Right lobe of liver (tissue), 6 donors: ENCODE measurements around the gene VNN1. TPM values are rescaled to one million over a fixed set of nuclear protein-coding genes. Genes with fewer than 3 reads are reported as not detected.

Experiments used
- ATAC-seq, 4 donors: fragments of 200-7000 bp; cut with Tn5 transposase; one replicate each; pipeline ENCODE4 v1.9.1; 2020; ENCODE audit warnings: mild to moderate bottlenecking in 4 of 4, moderate library complexity in 4 of 4
- DNase-seq, 3 donors: peaks; one replicate each; pipeline ENCODE4 v3.0.0-alpha.2; 2020
- H3K27ac ChIP-seq, 3 donors: fragments of 200-600 bp; one replicate each; pipeline ENCODE4 v1.8.0; 2022
- H3K27me3 ChIP-seq, 2 donors: fragments of 200-600 bp; one replicate each; pipeline ENCODE4 v1.8.0; 2022
- H3K36me3 ChIP-seq, 4 donors: fragments of 200-600 bp; sonication (generic) in 1 of 4; one replicate each; pipeline versions ENCODE4 v1.5.1 to v1.8.0; 2017 to 2022; ENCODE audit warnings: control low read depth in 1 of 4
- H3K4me1 ChIP-seq, 4 donors: fragments of 200-600 bp; sonication (generic) in 1 of 4; one replicate each; pipeline versions ENCODE4 v1.5.1 to v1.8.0; 2017 to 2022; ENCODE audit warnings: control low read depth in 1 of 4
- H3K4me3 ChIP-seq, 3 donors: fragments of 200-600 bp; one replicate each; pipeline ENCODE4 v1.8.0; 2022
- H3K9me3 ChIP-seq, 4 donors: fragments of 200-600 bp; sonication (generic) in 1 of 4; one replicate each; pipeline versions ENCODE4 v1.5.1 to v1.8.0; 2017 to 2022; ENCODE audit warnings: control low read depth in 1 of 4
- POLR2A ChIP-seq: fragments of 450-650 bp; IDR thresholded peaks from one replicate; pipeline ENCODE4 v1.6.1; 2017; ENCODE audit warnings: antibody characterized with exemption, mild to moderate bottlenecking
- WGBS: methylation state at CpG from one replicate; pipeline ENCODE4 v1.1.6; 2018; ENCODE audit warnings: low coverage, low lambda C conversion rate; ENCODE audit not compliant: insufficient coverage; ENCODE audit errors: missing lambda C conversion rate; 5-methylcytosine and 5-hydroxymethylcytosine counted together
- intact Hi-C, 2 donors: fragments of 100-400 bp; cut with DNase I; formaldehyde crosslinking; loops; one replicate each; pipeline versions ENCODE4 v1.11.2 to v1.14.1; 2022
- total RNA-seq, 6 experiments: library from RNA; depleted of rRNA in 2 of 6; stranded (reverse); fragments of >200 nt in 2 of 6; fragmentation: NEBNext Ultra II Directional in 3 of 6; extraction: Animal tissue kit (Norgen Biotek cat#: 25700) in 3 of 6; gene quantifications; one replicate each; pipeline versions ENCODE4 v1.1.0 to v1.2.4, GENCODE V29; 2016 to 2023
- TF ChIP-seq, protein P1 (sequence below), 4 donors: fragments of 200-600 bp in 3 of 4; fragments of 450-650 bp in 1 of 4; IDR thresholded peaks; one replicate each; pipeline versions ENCODE4 v1.5.1 to v1.8.0; 2016 to 2022; ENCODE audit warnings: antibody characterized with exemption in 4 of 4, mild to moderate bottlenecking in 2 of 4
- donor health status: DM: no; HTN: yes; CAD: no.
- donor health status: DM: no; HTN: no; CAD: no.
- donor health status: DM: no; HTN: no; CAD: no.
- donor health status: DM: no; HTN: yes; CAD: no.
- donor health status: DM: no; HTN: yes; CAD: no.

Gene VNN1
- total RNA-seq, 6 experiments from 2014 or later: 21.6 to 364 (median 96.0) TPM

GRCh38 chr6:132741281-132741680 is 27.4 kb upstream of the VNN1 start:
- Histone ChIP-seq H3K4me3 (no peak overlapping the region), H3K36me3 (no peaks in the 10 kb centered on the region), H3K9me3 (no peaks in the 10 kb centered on the region), H3K27ac (no peak overlapping the region), H3K4me1 (peaks cover 0 to 8% (median 3%) of the 10 kb centered on the region in 4 donors), H3K27me3 (no peaks in the 10 kb centered on the region)
- DNase-seq (no peak), ATAC-seq (peak in 1 of 4 donors; percentile 34)
- 69% methylated on average over 1 of the region's 1 CpG for WGBS
- intact Hi-C loops: no loop called here
- TF ChIP-seq POLR2A: no peak
- TF ChIP-seq, protein P1, sequence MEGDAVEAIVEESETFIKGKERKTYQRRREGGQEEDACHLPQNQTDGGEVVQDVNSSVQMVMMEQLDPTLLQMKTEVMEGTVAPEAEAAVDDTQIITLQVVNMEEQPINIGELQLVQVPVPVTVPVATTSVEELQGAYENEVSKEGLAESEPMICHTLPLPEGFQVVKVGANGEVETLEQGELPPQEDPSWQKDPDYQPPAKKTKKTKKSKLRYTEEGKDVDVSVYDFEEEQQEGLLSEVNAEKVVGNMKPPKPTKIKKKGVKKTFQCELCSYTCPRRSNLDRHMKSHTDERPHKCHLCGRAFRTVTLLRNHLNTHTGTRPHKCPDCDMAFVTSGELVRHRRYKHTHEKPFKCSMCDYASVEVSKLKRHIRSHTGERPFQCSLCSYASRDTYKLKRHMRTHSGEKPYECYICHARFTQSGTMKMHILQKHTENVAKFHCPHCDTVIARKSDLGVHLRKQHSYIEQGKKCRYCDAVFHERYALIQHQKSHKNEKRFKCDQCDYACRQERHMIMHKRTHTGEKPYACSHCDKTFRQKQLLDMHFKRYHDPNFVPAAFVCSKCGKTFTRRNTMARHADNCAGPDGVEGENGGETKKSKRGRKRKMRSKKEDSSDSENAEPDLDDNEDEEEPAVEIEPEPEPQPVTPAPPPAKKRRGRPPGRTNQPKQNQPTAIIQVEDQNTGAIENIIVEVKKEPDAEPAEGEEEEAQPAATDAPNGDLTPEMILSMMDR (IDR thresholded peaks at IDR 0.05): no peak

DNA sequence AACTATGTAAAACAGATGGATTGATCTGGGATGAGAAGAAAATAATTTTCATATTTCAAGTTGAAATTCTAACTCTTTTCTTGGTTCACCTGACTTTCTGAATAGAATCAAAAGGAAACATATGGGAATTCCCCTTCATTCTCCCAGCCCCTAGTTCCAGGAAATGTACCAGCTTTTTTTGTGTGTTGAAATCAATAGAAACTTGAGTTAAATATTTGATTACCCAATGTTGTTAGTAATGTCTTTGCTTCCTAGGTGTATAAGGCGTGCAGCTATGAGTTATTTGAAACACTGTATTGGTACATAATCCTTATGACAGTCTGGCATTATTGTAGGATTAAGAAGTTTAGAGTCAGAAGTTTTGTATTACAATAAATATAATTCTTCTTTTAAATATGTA is 22.4 kb upstream of the VNN1 start:
- ATAC-seq (peak in 3 of 4 donors; percentile 14 to 65 (median 33)), DNase-seq (no peak)
- Histone ChIP-seq H3K27me3 (no peaks in the 10 kb centered on the region), H3K4me3 (peak overlapping the region in 1 of 3 donors; percentile 0), H3K4me1 (peaks cover 0 to 26% (median 11%) of the 10 kb centered on the region in 4 donors), H3K27ac (peak overlapping the region; percentile 75 to 93 (median 89)), H3K9me3 (no peaks in the 10 kb centered on the region), H3K36me3 (no peaks in the 10 kb centered on the region)
- WGBS: 8% methylated on average over 1 of the region's 1 CpG
- intact Hi-C loops: no loop called here
- TF ChIP-seq, protein P1 (IDR thresholded peaks at IDR 0.05): no peak
- TF ChIP-seq POLR2A: no peak

- WGBS: 7% methylated on average over 3 of the region's 3 CpGs
- Histone ChIP-seq H3K9me3 (no peaks in the 10 kb centered on the region), H3K27ac (peak overlapping the region; percentile 75 to 93 (median 89)), H3K4me3 (peak overlapping the region; percentile 21 to 51 (median 49)), H3K36me3 (no peaks in the 10 kb centered on the region), H3K4me1 (peaks cover 0 to 37% (median 11%) of the 10 kb centered on the region in 4 donors), H3K27me3 (no peaks in the 10 kb centered on the region)
- intact Hi-C loops: no loop called here
- ATAC-seq: peak; percentile 69 to 88 (median 80)
- TF ChIP-seq, protein P1 (IDR thresholded peaks at IDR 0.05): peak; percentile 32 to 54 (median 42)
- TF ChIP-seq POLR2A: no peak
- no peak for DNase-seq
These were observed 20.9 kb upstream of the VNN1 start for GRCh38 chr6:132734694-132735236.

- no peaks in the 10 kb centered on the region for H3K9me3 ChIP-seq
- WGBS: 33% methylated on average over 1 of the region's 1 CpG
- H3K27ac ChIP-seq: peak overlapping the region; percentile 74 to 93 (median 89)
- no peaks in the 10 kb centered on the region for H3K36me3 ChIP-seq
- TF ChIP-seq POLR2A: no peak
- TF ChIP-seq, protein P1 (IDR thresholded peaks at IDR 0.05): no peak
- H3K27me3 ChIP-seq: no peaks in the 10 kb centered on the region
- intact Hi-C loops: no loop called here
- peaks cover 0 to 45% (median 11%) of the 10 kb centered on the region in 4 donors for H3K4me1 ChIP-seq
- DNase-seq (no peak), ATAC-seq (peak; percentile 30 to 79 (median 40))
- peak overlapping the region; percentile 21 to 51 (median 49) for H3K4me3 ChIP-seq
These were observed 20.0 kb upstream of the VNN1 start for GRCh38 chr6:132733814-132734213.
